Measurements from ENCODE around the gene TSPAN18. TPM values are rescaled to one million over a fixed set of nuclear protein-coding genes. Genes with fewer than 3 reads are reported as not detected.
A peak's percentile ranks its signal among the peaks of the same experiment; 100 is the strongest.

TSPAN18 gene
- total and polyA plus RNA-seq, 3 donors from 2014 or later, result 2.1 to 11.1 (median 5.0) TPM

DNA sequence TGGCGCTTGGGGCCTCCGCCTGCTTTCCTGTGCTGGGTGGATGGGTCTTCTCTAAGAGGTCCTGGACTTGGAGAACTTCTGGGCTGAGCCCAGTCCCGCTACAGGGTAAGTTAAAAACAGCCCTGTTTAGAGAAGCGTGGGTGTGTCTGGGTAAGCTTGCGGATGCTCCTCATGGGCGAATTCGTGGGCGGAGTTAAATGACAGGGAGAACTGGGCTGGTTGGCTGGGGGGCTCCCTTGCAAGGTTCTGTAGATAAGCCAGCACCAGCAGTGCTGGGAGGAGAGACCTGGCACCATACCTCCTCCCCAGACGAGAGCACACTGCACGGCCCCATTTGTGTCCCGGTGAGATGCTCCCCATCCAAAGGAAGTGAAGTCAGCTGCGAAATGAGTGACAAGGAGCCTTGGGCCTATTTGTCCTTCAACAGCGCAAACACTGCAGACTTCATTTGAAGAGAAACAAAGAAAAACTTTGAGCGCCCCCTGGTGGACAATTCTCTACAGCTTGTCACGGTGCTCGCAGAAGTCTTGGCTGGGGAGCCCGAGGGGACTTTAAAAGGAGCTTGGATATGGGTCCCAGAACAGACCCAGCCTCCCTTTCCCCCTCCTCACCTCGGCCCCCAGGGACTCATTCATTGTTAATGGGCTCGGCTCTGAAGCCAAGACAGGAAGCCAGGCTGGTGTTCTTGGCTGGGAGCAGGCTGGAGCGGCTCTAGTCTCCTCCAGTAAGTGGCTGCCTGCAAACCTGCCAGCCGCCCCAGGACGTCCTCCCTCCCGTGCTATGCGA, 184.5 kb downstream of the TSPAN18 start:
- WGBS, 2 donors, result 17 to 20% methylated on average over 19 to 24 of the region's 24 CpGs
- DNase-seq, result peak; percentile 97

GRCh38 chr11:44912270-44912987, 185.7 kb downstream of the TSPAN18 start:
- no peak overlapping the region for H3K27ac ChIP-seq
- H3K36me3 ChIP-seq (ENCODE audit: low read depth, missing control alignments), result no peaks in the 10 kb centered on the region
- intact Hi-C loops (cut with DNase I; ENCODE audit: low total_unique reads), result loop anchor here (5.0 kb wide), 2 partner anchors 290 to 355 kb away; no protein-coding TSS in a partner anchor
- H3K27me3 ChIP-seq, result no peaks in the 10 kb centered on the region
- no peak overlapping the region for H3K4me3 ChIP-seq
- TF ChIP-seq POLR2A (IDR thresholded peaks at IDR 0.05), result no peak
- TF ChIP-seq, protein P1, sequence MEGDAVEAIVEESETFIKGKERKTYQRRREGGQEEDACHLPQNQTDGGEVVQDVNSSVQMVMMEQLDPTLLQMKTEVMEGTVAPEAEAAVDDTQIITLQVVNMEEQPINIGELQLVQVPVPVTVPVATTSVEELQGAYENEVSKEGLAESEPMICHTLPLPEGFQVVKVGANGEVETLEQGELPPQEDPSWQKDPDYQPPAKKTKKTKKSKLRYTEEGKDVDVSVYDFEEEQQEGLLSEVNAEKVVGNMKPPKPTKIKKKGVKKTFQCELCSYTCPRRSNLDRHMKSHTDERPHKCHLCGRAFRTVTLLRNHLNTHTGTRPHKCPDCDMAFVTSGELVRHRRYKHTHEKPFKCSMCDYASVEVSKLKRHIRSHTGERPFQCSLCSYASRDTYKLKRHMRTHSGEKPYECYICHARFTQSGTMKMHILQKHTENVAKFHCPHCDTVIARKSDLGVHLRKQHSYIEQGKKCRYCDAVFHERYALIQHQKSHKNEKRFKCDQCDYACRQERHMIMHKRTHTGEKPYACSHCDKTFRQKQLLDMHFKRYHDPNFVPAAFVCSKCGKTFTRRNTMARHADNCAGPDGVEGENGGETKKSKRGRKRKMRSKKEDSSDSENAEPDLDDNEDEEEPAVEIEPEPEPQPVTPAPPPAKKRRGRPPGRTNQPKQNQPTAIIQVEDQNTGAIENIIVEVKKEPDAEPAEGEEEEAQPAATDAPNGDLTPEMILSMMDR (IDR thresholded peaks at IDR 0.05), result no peak
- no peaks in the 10 kb centered on the region for H3K9me3 ChIP-seq
- no peaks in the 10 kb centered on the region for H3K4me1 ChIP-seq
- whole genome bisulfite sequencing, 2 donors, result 67 to 79% methylated on average over 12 of the region's 12 CpGs
- no peak for DNase-seq

More for the DNA sequence above, 184.5 kb downstream of the TSPAN18 start:
- no peak for TF ChIP-seq POLR2A (IDR thresholded peaks at IDR 0.05)
- TF ChIP-seq, protein P1 (IDR thresholded peaks at IDR 0.05), result peak; percentile 86 to 98 (median 90)
- no peaks in the 10 kb centered on the region for H3K27me3 ChIP-seq
- H3K4me3 ChIP-seq, result no peak overlapping the region
- no peaks in the 10 kb centered on the region for H3K36me3 ChIP-seq (ENCODE audit: low read depth, missing control alignments)
- intact Hi-C loops (cut with DNase I; ENCODE audit: low total_unique reads), result loop anchor here (5.0 kb wide), 2 partner anchors 289 to 354 kb away; no protein-coding TSS in a partner anchor
- H3K27ac ChIP-seq, result no peak overlapping the region
- no peaks in the 10 kb centered on the region for H3K4me1 ChIP-seq
- H3K9me3 ChIP-seq, result no peaks in the 10 kb centered on the region

GRCh38 chr11:44913502-44913901, 186.7 kb downstream of the TSPAN18 start:
- no peaks in the 10 kb centered on the region for H3K27me3 ChIP-seq
- no peak for TF ChIP-seq POLR2A (IDR thresholded peaks at IDR 0.05)
- TF ChIP-seq, protein P1 (IDR thresholded peaks at IDR 0.05), result no peak
- no peaks in the 10 kb centered on the region for H3K4me1 ChIP-seq
- intact Hi-C loops (cut with DNase I; ENCODE audit: low total_unique reads), result loop anchor here (5.0 kb wide), 2 partner anchors 291 to 356 kb away; no protein-coding TSS in a partner anchor
- H3K9me3 ChIP-seq, result no peaks in the 10 kb centered on the region
- H3K4me3 ChIP-seq, result no peak overlapping the region
- H3K27ac ChIP-seq, result no peak overlapping the region
- DNase-seq, result no peak
- H3K36me3 ChIP-seq (ENCODE audit: low read depth, missing control alignments), result no peaks in the 10 kb centered on the region

GRCh38 chr11:44914105-44914504, 187.3 kb downstream of the TSPAN18 start:
- WGBS, 2 donors, result 94 to 98% methylated on average over 2 of the region's 2 CpGs
- no peak overlapping the region for H3K27ac ChIP-seq
- TF ChIP-seq, protein P1 (IDR thresholded peaks at IDR 0.05), result no peak
- no peak for TF ChIP-seq POLR2A (IDR thresholded peaks at IDR 0.05)
- H3K9me3 ChIP-seq, result no peaks in the 10 kb centered on the region
- H3K4me3 ChIP-seq, result no peak overlapping the region
- H3K4me1 ChIP-seq, result no peaks in the 10 kb centered on the region
- intact Hi-C loops (cut with DNase I; ENCODE audit: low total_unique reads), result loop anchor here (5.0 kb wide), 2 partner anchors 292 to 357 kb away; no protein-coding TSS in a partner anchor
- DNase-seq, result no peak
- no peaks in the 10 kb centered on the region for H3K27me3 ChIP-seq
- no peaks in the 10 kb centered on the region for H3K36me3 ChIP-seq (ENCODE audit: low read depth, missing control alignments)
